IPS DF 6.9 (cell line): ENCODE data around the gene ADORA1.
A peak's percentile ranks its signal among the peaks of the same experiment; 100 is the strongest.

ENCODE experiments used
- DNase-seq: peaks from one replicate; pipeline ENCODE4 v3.0.0-alpha.2; 2013; ENCODE audit warnings: low read depth, low spot score
- H3K27ac ChIP-seq: one replicate; pipeline ENCODE4 v1.5.1; 2013; ENCODE audit warnings: low read length, control low read depth
- H3K27me3 ChIP-seq: 2 replicates; pipeline ENCODE4 v1.6.1; 2013; ENCODE audit warnings: mild to moderate bottlenecking, low read length; ENCODE audit not compliant: control insufficient read depth, insufficient read depth
- H3K36me3 ChIP-seq: 2 replicates; pipeline ENCODE4 v1.6.1; 2013; ENCODE audit warnings: low read length; ENCODE audit not compliant: control insufficient read depth, insufficient read depth
- H3K4me1 ChIP-seq: 2 replicates; pipeline ENCODE4 v1.6.1; 2013; ENCODE audit warnings: low read length; ENCODE audit not compliant: control insufficient read depth, insufficient read depth
- H3K4me3 ChIP-seq: 2 replicates; pipeline ENCODE4 v1.5.1; 2013; ENCODE audit warnings: mild to moderate bottlenecking, low read length
- H3K9me3 ChIP-seq: 2 replicates; pipeline ENCODE4 v1.6.1; 2013; ENCODE audit warnings: low read length, inconsistent platforms; ENCODE audit not compliant: control insufficient read depth, insufficient read depth
- WGBS: extraction: QIAGEN DNeasy Blood & Tissue Kit; methylation state at CpG from one replicate; pipeline ENCODE4 v1.1.7; 2013; ENCODE audit warnings: mixed read lengths, missing lambda C conversion rate; ENCODE audit not compliant: insufficient read length, insufficient coverage; 5-methylcytosine and 5-hydroxymethylcytosine counted together

ADORA1 gene

DNA sequence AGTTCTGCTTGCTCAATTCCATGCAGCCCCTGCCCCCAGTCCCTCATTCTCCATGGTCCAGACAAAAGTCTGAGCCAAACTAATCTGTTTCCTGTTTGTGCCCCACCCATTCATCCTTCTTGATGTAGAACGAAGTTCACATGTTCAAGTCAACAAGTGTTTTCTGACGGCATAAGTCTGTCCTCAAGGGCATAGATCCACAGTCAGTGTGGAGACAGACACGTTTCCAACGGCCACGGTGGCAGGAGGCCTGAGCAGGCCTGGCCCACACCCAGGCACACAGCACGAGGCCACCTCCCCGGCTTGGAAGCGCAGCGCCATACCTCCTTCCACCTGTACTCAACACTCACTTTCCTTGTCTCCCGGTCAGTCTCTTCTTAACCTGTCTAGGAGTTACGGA is 16.1 kb downstream of the ADORA1 start:
- no peaks in the 10 kb centered on the region for H3K36me3 ChIP-seq
- no CpG with 5 or more reads among the region's 11 CpGs for WGBS
- peaks cover 17% of the 10 kb centered on the region for H3K4me1 ChIP-seq
- H3K27ac ChIP-seq, result no peak overlapping the region
- no peaks in the 10 kb centered on the region for H3K9me3 ChIP-seq
- no peak overlapping the region for H3K4me3 ChIP-seq
- no peaks in the 10 kb centered on the region for H3K27me3 ChIP-seq
- no peak for DNase-seq

DNA sequence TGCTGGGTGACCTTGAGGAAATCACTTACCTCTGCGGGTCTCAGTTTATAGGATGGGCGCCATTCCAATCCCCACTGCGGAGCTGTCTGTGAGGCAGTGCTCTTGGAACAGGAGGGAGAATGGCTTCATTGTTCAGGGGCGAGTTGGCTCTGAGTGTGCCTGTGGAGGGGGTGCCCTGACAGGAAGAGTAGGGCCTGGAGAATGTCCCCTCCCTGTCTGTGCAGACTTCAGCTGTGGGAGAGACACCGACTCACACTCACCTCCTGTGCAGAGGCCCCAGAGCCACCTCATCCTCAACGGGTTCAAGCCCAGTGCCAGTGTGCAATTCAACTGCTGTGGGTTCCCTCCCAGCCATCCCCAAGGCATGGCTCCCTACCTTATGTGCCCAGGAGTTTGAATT is 17.1 kb downstream of the ADORA1 start:
- Histone ChIP-seq H3K27me3 (no peaks in the 10 kb centered on the region), H3K36me3 (no peaks in the 10 kb centered on the region), H3K4me1 (peaks cover 18% of the 10 kb centered on the region), H3K4me3 (no peak overlapping the region), H3K27ac (no peak overlapping the region), H3K9me3 (no peaks in the 10 kb centered on the region)
- WGBS, result no CpG with 5 or more reads among the region's 6 CpGs
- no peak for DNase-seq

DNA sequence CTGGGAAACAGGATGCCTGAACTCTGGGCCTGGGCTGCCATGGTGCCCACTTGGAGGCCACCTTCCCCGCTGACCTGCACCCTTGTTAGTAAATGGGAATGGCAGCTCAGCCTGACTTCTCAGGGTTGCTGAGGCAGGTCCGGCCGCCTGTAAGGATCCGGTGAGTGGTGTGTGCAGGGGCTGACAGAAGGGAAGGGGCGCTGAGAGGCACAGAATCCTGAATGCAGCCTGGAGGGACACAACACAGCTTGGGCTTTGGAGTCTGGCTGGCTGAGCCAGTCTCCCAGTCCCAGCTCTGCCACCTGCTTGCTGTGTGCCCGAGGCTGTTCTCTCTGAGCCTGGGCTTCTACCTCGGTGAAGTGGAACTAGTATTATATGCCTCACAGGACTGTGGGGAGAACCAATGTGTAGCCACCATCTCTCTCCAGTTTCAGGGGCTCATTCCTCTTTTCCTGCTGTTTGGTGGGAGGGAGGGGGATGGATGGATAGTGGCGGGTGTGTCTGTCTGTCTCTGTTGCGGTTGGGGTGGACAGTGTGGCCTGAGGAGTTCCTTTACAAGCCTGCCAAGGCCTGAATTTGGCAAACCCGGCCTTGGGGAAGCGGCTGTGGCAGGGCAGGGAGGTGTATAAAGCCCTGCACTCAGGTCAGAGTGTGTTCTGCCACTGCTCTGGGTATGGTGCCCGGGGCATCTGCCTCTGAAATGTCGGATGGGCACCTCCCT is 18.0 kb downstream of the ADORA1 start:
- Histone ChIP-seq H3K27ac (no peak overlapping the region), H3K27me3 (no peaks in the 10 kb centered on the region), H3K9me3 (no peaks in the 10 kb centered on the region), H3K4me1 (peaks cover 15% of the 10 kb centered on the region), H3K36me3 (no peaks in the 10 kb centered on the region), H3K4me3 (no peak overlapping the region)
- DNase-seq, result no peak
- WGBS, result no CpG with 5 or more reads among the region's 13 CpGs

DNA sequence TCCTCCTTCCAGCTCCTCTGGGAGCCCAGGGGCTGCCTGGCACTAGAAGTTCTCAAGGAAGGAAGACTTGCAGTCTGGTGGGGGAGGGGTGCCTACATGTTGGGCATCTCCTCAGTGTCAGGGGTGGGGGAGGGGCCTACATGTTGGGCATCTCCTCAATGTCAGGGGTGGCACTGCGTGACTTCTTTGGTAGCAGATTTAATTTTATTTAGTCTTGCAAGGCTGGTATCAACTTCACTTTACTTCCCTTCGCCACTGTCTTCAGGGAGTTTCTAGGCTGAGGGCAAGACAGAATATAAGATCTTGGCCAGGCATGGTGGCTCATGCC is 18.5 kb downstream of the ADORA1 start:
- no peak overlapping the region for H3K27ac ChIP-seq
- H3K9me3 ChIP-seq, result no peaks in the 10 kb centered on the region
- no peak overlapping the region for H3K4me3 ChIP-seq
- no peak for DNase-seq
- WGBS, result no CpG with 5 or more reads among the region's 2 CpGs
- peaks cover 15% of the 10 kb centered on the region for H3K4me1 ChIP-seq
- H3K27me3 ChIP-seq, result no peaks in the 10 kb centered on the region
- H3K36me3 ChIP-seq, result no peaks in the 10 kb centered on the region

DNA sequence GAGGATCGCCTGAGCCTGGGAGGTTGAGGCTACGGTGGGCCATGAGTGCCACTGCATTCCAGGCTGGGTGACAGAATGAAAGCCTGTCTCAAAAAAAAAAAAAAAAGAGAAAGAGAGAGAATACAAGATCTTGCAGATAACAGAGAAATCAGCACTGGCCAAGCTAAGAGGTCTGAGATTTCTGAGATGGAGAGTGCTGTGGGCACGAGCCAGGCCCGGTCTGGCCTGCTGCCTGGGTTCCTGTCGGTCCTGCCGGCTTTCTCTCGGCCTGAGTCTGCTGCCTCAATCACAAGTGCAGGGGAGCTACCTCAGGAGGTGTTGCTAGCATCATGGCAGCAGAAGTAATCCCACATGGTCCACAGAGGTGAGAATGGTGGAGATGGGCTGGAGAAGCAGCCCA is 19.0 kb downstream of the ADORA1 start:
- no CpG with 5 or more reads among the region's 7 CpGs for WGBS
- H3K27me3 ChIP-seq, result no peaks in the 10 kb centered on the region

DNA sequence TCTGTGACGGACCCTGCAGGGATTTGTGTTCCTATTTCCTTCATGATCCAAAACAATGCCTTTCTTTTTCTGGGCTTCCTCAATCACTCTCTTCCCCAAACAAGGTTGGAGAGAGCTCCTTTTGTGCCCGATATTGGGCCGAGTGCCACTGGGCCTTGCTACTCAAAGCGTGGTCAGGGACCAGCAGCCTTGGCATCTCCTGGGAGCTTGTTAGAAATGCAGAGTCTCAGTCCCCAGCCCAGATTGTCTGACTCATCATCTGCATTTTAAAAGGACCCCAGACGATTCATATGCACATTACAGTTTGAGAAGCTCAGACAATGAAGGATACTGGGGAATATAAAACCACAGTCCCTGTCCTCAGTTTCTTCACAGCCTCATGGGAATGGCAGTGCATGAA is 19.9 kb downstream of the ADORA1 start:
- DNase-seq, result peak; percentile 25
- no CpG with 5 or more reads among the region's 5 CpGs for WGBS
- Histone ChIP-seq H3K4me1 (peaks cover 17% of the 10 kb centered on the region), H3K27me3 (no peaks in the 10 kb centered on the region), H3K27ac (no peak overlapping the region), H3K4me3 (no peak overlapping the region), H3K36me3 (no peaks in the 10 kb centered on the region), H3K9me3 (no peaks in the 10 kb centered on the region)

More for the DNA sequence above, 19.0 kb downstream of the ADORA1 start:
- Histone ChIP-seq H3K4me1 (peaks cover 15% of the 10 kb centered on the region), H3K9me3 (no peaks in the 10 kb centered on the region), H3K36me3 (no peaks in the 10 kb centered on the region), H3K4me3 (no peak overlapping the region), H3K27ac (no peak overlapping the region)
- DNase-seq, result no peak

DNA sequence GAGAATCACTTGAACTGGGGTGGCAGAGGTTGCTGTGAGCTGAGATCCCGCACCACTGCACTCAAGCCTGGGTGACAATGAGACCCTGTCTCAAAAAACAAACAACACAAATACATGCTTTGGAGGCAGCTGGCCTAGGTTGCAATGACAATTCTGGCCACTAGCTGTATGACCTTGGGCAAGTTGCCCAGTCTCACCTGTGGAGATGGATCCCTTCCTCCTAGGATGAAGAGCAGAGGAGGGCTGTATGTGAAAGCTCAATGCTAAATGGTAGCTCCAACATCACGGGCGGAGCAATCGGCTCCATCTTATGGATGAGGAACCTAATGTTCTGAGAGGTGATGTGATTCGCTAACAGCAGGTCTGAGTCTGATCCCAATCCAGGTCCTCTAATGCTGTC is 20.6 kb downstream of the ADORA1 start:
- Histone ChIP-seq H3K4me3 (no peak overlapping the region), H3K9me3 (no peaks in the 10 kb centered on the region), H3K27me3 (no peaks in the 10 kb centered on the region), H3K36me3 (no peaks in the 10 kb centered on the region), H3K4me1 (peaks cover 21% of the 10 kb centered on the region), H3K27ac (no peak overlapping the region)
- DNase-seq, result peak; percentile 27
- no CpG with 5 or more reads among the region's 5 CpGs for WGBS

DNA sequence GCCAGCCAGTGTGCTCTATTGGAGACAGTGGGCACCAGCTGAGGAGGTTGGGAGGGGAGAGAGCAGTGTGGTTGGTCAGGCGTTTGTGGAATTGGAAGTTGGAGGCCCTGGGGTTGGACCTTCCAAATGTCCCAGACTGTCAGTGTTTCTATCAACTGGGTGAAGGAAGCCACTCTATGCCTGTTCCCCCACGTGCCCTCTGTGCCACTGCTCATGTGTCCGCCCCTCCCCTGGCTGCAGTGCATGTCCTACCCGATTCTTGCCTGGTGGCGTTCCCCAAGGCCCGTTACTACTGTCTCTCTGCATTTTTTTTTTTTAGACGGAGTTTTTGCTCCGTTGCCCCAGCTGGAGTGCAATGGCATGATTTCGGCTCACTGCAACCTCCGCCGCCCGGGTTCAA is 21.1 kb downstream of the ADORA1 start:
- no peak overlapping the region for H3K4me3 ChIP-seq
- no CpG with 5 or more reads among the region's 12 CpGs for WGBS
- no peaks in the 10 kb centered on the region for H3K36me3 ChIP-seq
- H3K9me3 ChIP-seq, result no peaks in the 10 kb centered on the region
- H3K4me1 ChIP-seq, result peaks cover 23% of the 10 kb centered on the region
- no peak for DNase-seq
- no peaks in the 10 kb centered on the region for H3K27me3 ChIP-seq
- no peak overlapping the region for H3K27ac ChIP-seq

DNA sequence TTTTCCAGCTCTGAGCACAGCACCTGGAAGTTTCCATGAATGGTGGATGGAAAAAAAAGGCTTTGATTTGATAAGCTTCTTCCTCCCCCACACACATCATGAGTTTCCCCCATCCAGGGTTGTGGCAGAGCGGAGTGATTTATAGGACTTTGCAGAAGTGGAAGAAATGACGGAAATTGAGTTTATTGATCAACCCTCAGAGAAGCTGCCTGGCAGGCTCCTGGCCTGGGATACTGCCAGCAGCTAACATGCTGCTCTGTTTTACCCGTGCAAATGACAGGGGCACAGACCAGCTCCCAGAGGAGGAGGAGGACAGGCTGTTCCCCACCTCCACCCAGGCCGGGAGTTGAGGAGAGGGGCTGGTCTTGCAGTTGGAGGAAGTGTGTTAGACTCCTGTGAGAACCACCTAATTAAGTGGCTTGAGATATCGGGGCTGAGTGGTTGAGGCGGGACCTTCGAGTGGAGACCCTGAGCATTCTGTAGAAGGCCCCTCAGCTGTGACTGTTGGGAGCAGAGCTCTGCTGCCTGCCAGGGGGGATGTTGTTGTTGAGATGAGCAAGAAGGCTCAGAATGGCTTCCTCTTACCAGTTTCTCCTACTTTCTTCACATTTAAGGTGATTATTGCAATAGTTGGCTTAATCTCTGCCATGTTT is 21.8 kb downstream of the ADORA1 start:
- no CpG with 5 or more reads among the region's 7 CpGs for WGBS
- H3K36me3 ChIP-seq, result no peaks in the 10 kb centered on the region

DNA sequence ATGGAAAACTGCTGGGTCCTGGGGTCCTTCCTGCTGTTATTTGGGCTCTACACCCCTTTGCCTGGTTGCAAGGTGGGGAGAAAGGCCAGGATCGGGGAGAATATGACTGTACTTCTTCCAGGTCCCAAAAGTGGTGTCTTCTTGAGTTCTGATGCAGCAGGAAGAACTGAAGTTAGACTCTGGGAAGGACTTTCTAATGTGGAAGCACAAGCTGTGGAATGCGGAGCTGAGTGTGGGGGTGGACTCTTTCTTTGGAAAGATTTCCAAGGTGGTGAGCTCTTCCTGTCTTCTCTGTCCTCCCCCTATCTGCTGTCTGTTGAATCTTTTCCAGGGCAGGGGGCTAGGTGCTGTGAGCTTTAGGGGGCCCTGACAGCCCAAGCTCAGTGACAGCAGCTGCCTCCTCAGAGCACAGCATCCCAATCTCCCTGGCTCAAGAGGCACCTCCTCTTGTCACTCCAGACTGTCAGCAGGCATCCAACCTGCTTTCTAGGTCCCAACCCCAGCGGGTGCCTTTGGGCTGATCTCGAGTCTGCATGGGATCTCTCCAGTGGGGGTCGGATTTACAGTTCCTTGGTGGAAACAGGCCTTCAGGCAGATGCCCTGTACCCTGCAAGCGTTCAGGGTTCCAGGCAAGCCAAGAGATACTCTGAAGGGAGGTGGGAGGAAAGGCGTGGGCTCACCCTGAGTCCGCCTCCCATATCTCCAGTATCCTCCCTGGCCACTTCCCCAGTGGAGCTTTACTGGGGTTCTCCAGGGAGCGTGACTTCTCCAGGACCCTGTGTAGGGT is 23.2 kb downstream of the ADORA1 start:
- no peak overlapping the region for H3K4me3 ChIP-seq
- H3K4me1 ChIP-seq, result peaks cover 28% of the 10 kb centered on the region
- H3K9me3 ChIP-seq, result no peaks in the 10 kb centered on the region
- H3K27ac ChIP-seq, result no peak overlapping the region
- no CpG with 5 or more reads among the region's 9 CpGs for WGBS
- DNase-seq, result no peak
- no peaks in the 10 kb centered on the region for H3K36me3 ChIP-seq
- H3K27me3 ChIP-seq, result no peaks in the 10 kb centered on the region

More for the DNA sequence above, 21.8 kb downstream of the ADORA1 start:
- Histone ChIP-seq H3K9me3 (no peaks in the 10 kb centered on the region), H3K4me3 (no peak overlapping the region), H3K27me3 (no peaks in the 10 kb centered on the region), H3K4me1 (peaks cover 26% of the 10 kb centered on the region), H3K27ac (no peak overlapping the region)
- DNase-seq, result no peak
